ENCODE measurements around the gene ARHGEF39.
"Not testable (repeated sequence)": the region's sequence is repeated elsewhere in the genome, so short reads cannot be mapped to it uniquely, and the experiment has no call there.

The ARHGEF39 gene

DNA sequence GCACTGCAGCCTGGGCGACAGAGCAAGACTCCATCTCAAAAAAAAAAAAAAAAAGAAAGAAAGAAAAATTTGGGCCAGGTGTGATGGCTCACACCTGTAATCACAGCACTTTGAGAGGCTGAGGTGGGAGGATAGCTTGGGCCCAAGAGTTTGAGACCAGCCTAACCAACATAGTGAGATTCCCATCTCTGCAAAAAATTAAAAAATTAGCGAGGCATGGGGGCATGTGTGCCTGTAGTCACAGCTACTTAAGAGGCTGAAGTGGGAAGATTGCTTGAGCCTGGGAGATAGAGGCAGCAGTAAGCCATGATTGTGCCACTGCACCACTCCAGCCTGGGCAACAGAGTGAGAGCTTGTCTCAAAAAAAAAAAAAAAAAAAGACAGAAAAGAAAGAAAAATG lies 11.4 kb downstream of the ARHGEF39 start:
- no peak for DNase-seq (ENCODE audit: low read depth in 1 of 2, low spot score in 1 of 2)

DNA sequence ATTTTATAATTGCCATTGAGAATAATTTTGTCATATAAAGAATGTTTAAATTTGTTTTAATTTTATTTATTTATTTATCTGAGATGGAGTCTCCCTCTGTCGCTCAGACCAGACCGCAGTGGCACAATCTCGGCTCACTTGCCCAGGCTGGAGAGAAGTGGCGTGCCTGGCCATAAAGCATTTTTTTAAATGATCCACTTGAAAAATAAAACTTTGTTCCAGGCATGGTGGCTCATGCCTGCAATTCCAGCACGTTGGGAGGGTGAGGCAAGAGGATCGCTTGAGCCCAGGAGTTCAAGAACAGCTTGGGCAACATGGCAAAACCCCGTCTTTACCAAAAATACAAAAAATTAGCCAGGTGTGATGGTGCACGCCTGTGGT lies 12.2 kb downstream of the ARHGEF39 start:
- DNase-seq (ENCODE audit: low read depth in 1 of 2, low spot score in 1 of 2): no peak

DNA sequence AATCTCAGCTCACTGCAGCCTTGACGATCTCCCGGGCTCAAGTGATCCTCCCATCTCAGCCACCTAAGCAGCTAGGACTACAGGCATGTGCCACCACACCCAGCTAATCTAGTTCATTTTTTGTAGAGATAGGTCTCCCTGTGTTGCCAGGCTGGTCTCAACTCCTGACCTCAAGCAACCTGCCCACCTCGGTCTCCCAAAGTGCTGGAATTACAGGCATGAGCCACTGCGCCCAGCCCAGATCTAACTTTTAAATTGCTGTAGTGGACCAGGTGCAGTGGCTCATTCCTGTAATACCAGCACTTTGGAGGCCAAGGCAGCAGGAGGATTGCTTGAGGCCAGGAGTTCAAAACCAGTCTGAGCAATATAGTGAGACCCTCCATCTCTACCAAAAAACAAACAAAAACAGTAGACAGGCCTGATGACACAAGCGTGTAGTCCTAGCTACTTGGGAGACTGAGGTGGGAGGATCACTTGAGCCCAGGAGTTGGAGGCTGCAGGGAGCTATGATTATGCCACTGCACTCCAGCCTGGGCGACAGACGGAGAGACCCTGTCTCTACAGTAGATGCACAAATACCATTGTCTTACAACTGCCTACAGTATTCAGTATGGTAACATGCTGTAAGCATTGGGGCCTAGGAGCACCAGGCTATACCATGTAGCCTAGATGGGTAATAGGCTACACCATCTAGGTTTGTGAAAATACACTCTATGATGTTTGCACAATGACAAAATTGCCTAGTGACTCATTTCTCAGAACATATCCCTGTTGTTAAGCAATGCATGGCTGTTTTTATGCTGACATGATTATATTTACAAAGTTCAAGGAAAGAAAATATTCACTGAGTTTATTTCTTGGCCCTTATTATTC lies 12.8 kb downstream of the ARHGEF39 start:
- DNase-seq (ENCODE audit: low read depth in 1 of 2, low spot score in 1 of 2): no peak

DNA sequence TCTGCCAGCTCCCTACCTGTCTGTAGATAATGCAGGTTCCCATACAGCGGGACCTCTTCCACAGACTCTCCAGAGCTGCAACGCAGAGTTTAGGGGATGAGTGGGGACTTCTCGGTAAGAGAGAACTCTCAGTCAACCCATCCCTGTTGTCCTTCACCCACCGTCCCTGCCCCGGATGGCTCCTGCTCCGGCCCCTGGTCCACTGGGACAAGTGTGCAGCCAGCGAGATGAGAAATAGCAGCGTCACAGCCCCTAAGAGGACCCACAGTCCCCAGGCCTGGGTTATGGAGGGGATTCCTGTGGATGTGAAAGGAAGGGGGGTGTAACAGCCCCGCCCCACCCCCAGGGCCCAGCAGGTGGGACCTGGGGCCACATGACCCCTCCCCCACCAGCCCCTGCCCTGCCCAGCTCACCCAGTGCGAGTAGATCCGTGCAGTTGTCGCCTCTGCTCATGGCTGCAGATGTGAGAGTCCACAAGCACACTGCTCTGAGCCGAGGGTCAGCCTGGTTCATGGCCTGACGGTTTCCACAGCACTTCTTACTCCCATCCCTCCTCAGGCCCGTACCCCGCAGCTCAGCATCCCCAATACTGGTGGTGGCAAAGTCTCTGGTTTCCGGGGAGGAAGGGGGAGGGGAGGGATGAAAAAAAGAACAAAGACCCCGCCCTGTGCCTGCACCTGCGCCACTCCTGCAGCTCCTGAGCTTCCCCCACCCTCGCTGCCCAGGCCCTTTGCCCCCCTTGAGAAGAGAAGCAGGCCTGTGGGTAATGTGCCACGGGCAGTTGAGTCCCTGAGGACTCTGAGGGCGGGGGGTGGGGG lies 14.4 kb downstream of the ARHGEF39 start, which contains the start of gene SIT1:
Gene SIT1, minus strand, starts transcription at position 591 of the 818 bp plus-strand sequence. Its CDS starts 78 bp downstream, at position 513.
- no peak for DNase-seq (ENCODE audit: low read depth in 1 of 2, low spot score in 1 of 2)

DNA sequence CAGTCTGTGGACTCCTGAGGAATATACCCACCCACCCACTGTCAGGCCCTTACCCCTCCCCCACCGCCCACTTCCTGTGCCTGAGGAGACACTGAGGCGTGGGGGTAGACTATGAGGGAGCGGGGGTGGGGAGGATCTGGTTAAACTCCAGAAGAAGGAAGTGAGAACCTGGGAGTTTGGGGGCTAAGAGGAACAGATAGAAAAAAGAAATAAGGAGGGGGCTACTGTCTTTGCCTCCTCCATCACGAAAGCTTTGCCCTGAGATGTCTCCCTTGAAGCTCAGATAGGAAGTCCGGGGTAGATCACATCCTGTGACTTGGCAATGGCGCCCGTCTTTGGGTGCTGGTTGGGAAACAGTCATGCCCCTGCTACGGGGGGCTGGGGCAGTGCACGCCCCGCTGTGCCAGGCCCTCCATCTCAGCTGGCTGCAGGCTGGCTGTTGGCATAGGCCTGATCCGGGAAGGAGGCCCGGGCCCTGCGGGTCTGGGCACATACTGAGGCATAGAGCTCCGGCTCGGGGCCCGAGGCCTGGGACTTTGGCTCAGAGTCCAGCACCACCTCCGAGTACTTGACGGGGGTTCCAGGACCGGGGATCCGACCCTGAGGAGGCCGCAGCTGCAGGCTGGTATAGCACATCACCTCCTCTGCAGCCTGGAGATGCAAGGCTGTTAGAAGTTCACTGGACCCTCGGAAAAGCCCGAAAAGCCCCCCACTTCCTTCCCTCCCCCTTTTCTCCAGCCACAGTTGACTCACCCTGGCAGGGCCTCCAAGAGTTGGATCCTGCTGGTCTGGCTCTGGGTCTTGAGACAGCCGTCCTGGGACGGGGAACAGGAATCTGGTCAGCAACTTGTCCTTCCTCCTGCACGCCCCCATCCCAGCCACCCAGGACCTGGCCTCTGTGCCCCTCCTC lies 15.3 kb downstream of the ARHGEF39 start:
- DNase-seq (ENCODE audit: low read depth in 1 of 2, low spot score in 1 of 2): peak in 1 of 2 donors; percentile 27

DNA sequence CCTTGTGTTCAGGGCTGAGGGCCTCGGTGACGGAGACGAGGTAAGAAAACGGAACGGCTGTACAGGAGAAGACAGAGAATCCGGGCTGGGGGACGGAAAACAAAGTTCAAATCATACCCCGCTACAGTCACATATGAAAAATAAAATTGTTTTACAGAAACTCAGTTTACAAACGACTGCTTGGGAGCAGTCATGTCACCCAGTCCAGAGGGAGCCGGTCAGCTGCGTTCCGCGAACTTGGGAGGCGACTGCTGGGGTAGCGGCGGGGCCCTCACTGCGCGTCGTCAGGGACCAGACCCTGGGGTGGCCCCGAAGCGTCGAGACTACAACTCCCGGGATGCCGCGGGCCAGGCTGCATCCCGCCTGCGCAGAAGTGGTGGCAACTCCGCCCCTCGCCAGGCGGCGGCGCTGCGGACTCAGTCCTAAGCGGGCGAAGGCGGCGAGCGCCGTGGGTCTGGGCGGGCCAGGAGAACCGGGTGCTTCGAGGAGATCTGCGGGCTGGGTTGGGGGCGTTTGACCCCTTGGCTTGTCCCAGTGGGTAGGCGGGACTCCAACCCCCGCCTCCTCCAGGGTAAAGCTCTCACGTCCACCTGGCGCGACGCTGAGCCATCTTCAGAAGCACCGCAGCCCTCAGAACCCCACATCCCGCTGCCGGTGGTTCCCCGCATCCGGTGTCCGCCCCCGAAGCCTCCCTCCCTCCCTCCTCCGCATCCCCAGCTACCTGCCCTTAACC lies 18.3 kb downstream of the ARHGEF39 start:
- DNase-seq (ENCODE audit: low read depth in 1 of 2, low spot score in 1 of 2): peak; percentile 84 to 88

DNA sequence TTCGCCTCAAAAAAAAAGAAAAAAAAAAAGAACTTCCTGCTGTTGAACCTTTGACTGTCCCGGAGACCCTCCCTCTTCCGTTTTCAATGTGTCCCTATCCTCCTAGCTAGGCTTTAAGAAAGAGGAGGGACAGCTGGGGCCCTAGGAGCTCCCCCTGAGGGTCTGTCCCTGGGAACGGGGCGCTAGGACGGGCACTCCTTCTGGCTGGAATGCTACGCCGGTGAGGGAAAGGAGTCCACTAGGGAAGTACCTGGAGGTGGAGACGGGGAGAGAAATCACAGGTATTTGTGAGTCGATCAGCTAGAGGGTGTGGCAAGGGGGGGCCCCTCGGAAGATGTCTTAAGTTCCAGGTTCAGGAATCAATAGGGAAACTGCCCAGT lies 18.9 kb downstream of the ARHGEF39 start:
- DNase-seq (ENCODE audit: low read depth in 1 of 2, low spot score in 1 of 2): no peak

DNA sequence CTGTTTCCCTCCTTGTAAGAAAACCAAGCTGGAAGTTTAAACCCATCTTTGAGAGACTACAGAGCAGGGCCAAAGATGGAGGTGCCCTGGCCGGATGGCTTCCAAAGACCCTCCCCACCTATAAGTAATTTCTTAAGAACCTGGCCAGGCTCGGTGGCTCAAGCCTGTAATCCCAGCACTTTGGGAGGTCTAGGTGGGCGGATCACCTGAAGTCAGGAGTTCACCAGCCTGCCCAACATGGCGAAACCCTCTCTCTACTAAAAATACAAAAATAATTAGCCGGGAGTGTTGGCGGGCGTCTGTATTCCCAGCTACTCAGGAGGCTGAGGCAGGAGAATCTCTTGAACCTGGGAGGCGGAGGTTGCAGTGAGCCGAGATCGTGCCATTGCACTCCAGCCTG lies 19.3 kb downstream of the ARHGEF39 start:
- DNase-seq (ENCODE audit: low read depth in 1 of 2, low spot score in 1 of 2): not testable (repeated sequence)

DNA sequence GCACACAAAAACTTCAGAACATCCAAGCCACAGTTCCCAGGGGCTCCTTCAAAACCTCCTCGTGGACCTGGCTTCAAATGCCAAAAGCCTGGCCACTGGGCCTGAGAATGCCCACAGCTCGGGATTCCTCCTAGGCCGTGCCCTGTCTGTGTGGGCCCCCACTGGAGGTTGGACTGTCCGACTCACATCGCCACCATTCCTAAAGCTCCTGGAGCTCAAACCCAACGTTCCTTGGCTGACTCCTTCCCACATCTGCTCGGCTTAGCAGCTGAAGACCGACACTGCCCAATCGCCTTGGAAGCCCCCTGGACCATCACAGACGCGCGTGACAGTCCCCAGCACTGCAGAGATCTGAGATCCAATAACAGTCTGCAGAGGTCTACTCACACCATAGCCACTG lies 21.9 kb downstream of the ARHGEF39 start:
- DNase-seq (ENCODE audit: low read depth in 1 of 2, low spot score in 1 of 2): no peak

DNA sequence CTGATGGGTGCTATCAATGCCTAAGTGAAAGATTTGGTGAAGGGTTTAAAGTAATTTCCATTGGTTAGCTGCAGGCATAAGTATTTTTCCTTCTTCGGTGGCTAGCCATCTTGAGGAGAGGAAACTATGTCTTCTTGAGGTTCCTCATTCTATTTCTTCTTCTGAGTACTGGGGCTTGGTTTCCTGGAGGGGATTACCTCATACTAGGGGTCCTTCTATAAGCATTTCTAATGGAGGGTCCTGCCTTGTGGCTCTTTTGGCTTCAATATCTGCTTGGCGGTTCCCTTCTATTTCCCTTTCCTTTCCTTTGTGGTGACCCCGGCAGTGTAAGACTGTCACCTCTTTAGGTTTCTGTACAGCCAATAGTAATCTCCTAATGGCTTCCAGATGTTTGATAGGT lies 23.5 kb downstream of the ARHGEF39 start:
- DNase-seq (ENCODE audit: low read depth in 1 of 2, low spot score in 1 of 2): not testable (repeated sequence)

DNA sequence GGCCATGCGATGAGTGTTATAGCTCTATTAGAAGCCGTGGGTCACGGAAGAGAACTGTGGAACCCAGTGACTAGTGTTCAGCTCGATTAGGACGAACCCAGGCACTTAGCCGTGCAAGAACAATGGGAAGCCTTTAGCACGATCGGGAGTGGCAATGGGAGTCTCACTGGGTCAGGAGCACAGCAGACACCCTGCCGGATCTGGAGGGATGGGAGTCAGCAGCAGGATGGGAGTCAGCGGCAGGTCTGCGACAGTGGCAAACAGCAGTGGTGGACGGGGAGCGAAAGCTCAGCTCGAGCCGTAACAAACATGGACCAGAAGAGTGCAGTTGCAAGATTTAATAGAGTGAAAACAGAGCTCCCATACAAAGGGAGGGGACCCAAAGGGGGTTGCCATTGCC lies 24.6 kb downstream of the ARHGEF39 start:
- not testable (repeated sequence) for DNase-seq (ENCODE audit: low read depth in 1 of 2, low spot score in 1 of 2)

DNA sequence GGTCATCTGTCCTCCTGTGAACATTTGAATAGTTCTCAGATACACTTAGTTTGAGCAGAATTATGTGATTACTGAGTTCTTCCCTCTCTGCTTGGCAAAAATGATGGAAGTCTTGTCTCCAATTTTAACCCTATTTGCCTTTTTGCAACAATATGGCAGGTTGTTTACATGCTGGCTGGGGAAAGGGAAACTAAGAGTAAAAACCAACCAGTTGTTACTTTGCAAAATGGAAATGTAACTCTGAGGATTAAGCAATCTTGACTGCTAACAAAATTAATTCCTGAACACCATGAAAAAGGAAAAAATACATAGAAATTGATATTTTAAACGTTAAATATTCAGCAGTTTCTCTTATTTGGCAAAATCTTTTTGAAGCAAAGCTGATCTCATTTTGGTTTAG lies 25.4 kb downstream of the ARHGEF39 start:
- no peak for DNase-seq (ENCODE audit: low read depth in 1 of 2, low spot score in 1 of 2)

DNA sequence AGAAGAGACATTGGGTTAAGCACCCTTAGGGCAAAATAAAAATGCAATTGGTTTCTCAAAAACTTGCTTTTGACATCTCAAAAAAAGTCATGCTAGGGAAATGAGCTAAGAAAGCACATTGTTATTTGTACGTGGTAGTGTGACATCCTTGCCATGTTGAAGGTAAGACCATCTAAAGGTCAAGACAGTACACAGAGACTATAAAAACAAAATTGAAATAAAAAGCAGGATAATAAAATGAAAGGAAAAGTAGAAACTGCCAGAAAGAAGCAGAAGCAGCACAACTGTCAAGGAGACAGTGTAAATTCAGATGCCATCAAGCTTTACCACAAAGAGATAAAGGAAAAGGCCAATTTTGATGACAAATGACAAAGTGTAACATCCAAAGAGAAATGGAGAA lies 25.8 kb downstream of the ARHGEF39 start:
- not testable (repeated sequence) for DNase-seq (ENCODE audit: low read depth in 1 of 2, low spot score in 1 of 2)

DNA sequence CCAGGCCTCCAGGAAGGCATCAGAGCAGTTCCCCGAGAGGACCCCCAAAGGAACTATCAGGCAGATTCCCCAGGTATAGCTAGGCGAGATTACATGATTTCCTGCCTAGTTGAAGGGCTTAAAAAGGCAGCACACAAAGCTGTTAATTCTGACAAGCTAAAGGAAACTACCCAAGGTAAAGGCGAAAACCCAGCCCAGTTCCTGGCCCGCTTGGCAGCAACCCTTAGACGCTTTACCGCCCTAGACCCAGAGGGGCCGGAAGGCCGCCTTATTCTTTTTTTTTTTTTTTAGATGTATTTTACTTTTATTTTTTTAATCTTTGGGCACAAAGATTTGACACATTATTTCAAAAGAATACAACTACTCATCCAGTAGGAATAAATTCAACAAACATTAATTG lies 26.2 kb downstream of the ARHGEF39 start:
- not testable (repeated sequence) for DNase-seq (ENCODE audit: low read depth in 1 of 2, low spot score in 1 of 2)

DNA sequence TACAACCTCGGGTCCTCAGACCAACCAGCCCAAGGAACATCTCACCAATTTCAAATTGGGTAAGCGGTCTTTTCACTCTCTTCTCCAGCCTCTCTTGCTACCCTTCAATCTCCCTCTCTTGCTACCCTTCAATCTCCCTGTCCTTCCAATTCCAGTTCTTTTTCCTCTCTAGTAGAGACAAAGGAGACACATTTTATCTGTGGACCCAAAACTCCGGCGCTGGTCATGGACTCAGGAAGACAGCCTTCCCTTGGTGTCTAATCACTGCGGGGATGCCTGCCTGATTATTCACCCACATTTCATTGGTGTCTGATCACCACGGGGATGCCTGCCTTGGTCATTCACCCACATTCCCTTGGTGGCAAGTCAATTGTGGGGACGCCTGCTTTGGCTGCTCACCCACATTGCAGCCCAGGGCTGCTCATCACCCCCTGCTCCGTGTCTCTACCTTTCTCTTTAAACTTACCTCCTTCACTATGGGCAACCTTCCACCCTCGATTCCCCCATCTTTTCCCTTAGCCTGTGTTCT lies 27.5 kb downstream of the ARHGEF39 start:
- DNase-seq (ENCODE audit: low read depth in 1 of 2, low spot score in 1 of 2): not testable (repeated sequence)

DNA sequence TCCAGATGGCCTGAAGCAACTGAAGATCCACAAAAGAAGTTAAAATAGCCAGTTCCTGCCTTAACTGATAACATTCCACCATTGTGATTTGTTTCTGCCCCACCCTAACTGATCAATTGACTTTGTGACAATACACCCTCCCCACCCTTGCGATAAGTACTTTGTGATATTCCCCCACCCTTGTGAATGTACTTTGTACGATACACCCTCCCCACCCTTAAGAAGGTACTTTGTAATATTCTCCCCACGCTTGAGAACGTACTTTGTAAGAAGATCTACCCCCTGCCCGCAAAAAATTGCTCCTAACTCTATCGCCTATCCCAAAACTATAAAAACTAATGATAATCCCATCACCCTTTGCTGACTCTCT lies 28.1 kb downstream of the ARHGEF39 start:
- not testable (repeated sequence) for DNase-seq (ENCODE audit: low read depth in 1 of 2, low spot score in 1 of 2)

DNA sequence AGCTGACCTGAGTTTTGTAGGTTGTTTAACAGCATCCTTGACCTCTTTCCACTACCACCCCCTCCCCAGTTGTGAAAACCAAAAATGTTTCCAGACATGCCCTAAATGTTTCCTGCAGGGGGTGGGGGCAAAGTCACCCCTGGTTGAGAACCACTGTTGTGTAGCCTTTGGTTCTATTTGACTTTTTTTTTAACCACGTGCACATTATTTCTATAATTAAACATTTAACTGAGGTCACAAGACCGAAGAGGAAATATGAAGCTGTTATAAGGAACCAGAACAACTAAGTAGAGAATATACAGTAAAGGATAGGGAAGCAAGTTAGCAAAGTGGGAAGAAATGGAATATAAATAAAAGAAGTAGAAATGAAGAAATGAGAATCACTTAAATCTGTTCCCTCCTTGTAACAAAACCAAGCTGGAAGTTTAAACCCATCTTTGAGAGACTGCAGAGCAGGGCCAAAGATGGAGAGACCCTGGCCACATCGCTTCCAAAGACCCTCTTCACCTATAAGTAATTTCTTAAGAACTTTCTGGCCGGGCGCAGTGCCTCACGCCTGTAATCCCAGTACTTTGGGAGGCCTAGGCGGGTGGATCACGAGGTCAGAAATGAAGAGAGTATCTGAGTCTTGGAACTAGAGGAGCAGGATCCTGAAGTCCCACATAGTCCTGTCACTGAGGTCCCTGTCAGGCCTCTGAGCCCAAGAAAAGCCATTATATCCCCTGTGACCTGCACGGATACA lies 28.7 kb downstream of the ARHGEF39 start:
- DNase-seq (ENCODE audit: low read depth in 1 of 2, low spot score in 1 of 2): no peak

DNA sequence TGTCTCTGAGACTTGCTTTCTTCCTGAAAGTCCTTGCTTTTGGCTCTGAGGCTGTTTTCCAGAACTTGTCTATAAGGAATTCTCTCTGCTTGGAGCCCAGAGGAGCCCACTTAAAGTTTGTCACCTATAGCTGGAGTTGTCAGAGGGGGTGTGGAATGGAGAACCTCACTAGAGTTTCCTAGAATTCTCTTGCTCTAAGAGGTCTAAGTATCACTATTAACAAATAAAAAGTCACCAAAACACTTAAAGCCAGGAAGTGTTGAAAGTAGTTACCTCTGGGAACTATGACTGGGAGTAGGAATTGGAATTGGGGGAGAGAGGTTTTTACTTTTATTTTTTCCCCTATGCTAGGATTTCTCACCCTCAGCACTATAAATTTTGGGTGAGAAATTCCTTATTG lies 29.3 kb downstream of the ARHGEF39 start:
- no peak for DNase-seq (ENCODE audit: low read depth in 1 of 2, low spot score in 1 of 2)

DNA sequence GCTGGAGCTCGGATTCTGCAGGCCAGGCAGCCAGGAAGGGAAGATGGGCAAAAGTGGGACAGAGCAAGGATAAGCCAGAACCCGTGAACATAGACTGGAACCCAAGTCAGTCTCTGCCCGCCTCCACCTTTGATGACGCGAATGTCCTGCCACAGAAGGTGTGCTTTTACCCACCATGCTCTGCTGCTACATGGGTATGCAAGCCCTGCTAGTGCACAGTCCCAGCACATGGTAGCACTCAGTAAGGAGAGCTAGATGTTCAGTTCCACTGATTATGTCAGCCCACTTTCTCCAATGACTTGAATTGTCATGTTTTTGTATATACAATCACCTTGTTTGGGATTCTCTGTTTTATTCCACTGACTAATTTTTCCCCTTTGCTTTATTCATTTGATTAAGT lies 35.4 kb downstream of the ARHGEF39 start:
- no peak for DNase-seq (ENCODE audit: low read depth in 1 of 2, low spot score in 1 of 2)
